Endothelial cell of umbilical vein (primary cell): ENCODE results near the gene TBC1D7. TPM values are rescaled to one million over a fixed set of nuclear protein-coding genes. Genes with fewer than 3 reads are reported as not detected.

Source experiments
- BruUV-seq: library from RNA; stranded (reverse); fragments of 400-500 nt; replicated peaks from 2 replicates; lab custom pipeline; 2021; lab: Mats Ljungman, UMichigan
- CTCF ChIA-PET: fragments of 300-600, 350-600 bp; sonication (Branson Sonifier 250); formaldehyde crosslinking; loops from one replicate; lab custom pipeline; 2021; ENCODE audit warnings: antibody characterized with exemption, inconsistent platforms; lab: Charles Lee
- POLR2A ChIA-PET: fragments of 300-600, 350-600 bp; sonication (Branson Sonifier 250); formaldehyde crosslinking; loops from one replicate; lab custom pipeline; 2021; ENCODE audit warnings: antibody characterized with exemption, inconsistent platforms; lab: Charles Lee
- DNase-seq: peaks from one replicate; pipeline ENCODE4 v3.0.0-alpha.2; 2011; ENCODE audit warnings: low read depth, low spot score
- FAIRE-seq: peaks from 2 replicates; lab custom pipeline; 2011; peaks lifted over from hg19 to GRCh38; lab: Jason Lieb, UNC
- H2AFZ ChIP-seq: 2 replicates; pipeline ENCODE4 v1.6.0; 2012; ENCODE audit warnings: low read depth, low read length, control low read depth, inconsistent platforms
- H3K27ac ChIP-seq: 2 replicates; pipeline ENCODE4 v1.5.1; 2011; ENCODE audit warnings: low read depth, mild to moderate bottlenecking, control low read depth, low read length, moderate library complexity; ENCODE audit not compliant: insufficient read depth
- H3K27me3 ChIP-seq, 2 experiments: 2 replicates each; pipeline versions ENCODE4 v1.6.0 to v1.6.1; 2011; ENCODE audit warnings: low read length in 2 of 2, mixed read lengths in 1 of 2; ENCODE audit not compliant: control insufficient read depth in 2 of 2, insufficient read depth in 2 of 2
- H3K36me3 ChIP-seq, 2 experiments: 2 replicates in 1 of 2; 3 replicates in 1 of 2; pipeline ENCODE4 v1.5.1; 2011; ENCODE audit warnings: low read length in 2 of 2, mild to moderate bottlenecking in 1 of 2, moderate library complexity in 1 of 2; ENCODE audit not compliant: control insufficient read depth in 2 of 2, insufficient read depth in 2 of 2; ENCODE audit errors: extremely low read depth in 1 of 2
- H3K4me1 ChIP-seq: 3 replicates; pipeline ENCODE4 v1.5.1; 2011; ENCODE audit warnings: mild to moderate bottlenecking, low read length; ENCODE audit not compliant: control insufficient read depth, insufficient read depth; ENCODE audit errors: extremely low read depth
- H3K4me2 ChIP-seq: 2 replicates; pipeline ENCODE4 v1.6.1; 2011; ENCODE audit warnings: low read length, control low read depth, mixed read lengths; ENCODE audit not compliant: insufficient read depth
- H3K4me3 ChIP-seq, 3 experiments: fragments of 200-600 bp in 1 of 3; sonication (generic), shearing (Covaris generic) in 1 of 3; replicated peaks in 1 of 3; 2 replicates each; pipeline ENCODE4 v1.5.1; 2011 to 2016; ENCODE audit warnings: control low read depth in 3 of 3, low read length in 3 of 3, mild to moderate bottlenecking in 2 of 3, inconsistent platforms in 1 of 3, low read depth in 1 of 3, moderate library complexity in 1 of 3; ENCODE audit not compliant: insufficient read depth in 1 of 3
- H3K79me2 ChIP-seq: 2 replicates; pipeline ENCODE4 v1.6.0; 2012; ENCODE audit warnings: low read length, inconsistent platforms; ENCODE audit not compliant: control insufficient read depth, insufficient read depth
- H3K9ac ChIP-seq: replicated peaks from 2 replicates; pipeline ENCODE3; 2011; ENCODE audit warnings: low read length, control low read depth; ENCODE audit not compliant: insufficient read depth; ENCODE audit errors: extremely low read depth
- H3K9me1 ChIP-seq: replicated peaks from 3 replicates; pipeline ENCODE4 v1.6.0; 2011; ENCODE audit warnings: mild to moderate bottlenecking, low read length; ENCODE audit not compliant: control insufficient read depth, insufficient read depth; ENCODE audit errors: extremely low read depth
- H3K9me3 ChIP-seq: replicated peaks from 2 replicates; pipeline ENCODE4 v1.5.1; 2012; ENCODE audit warnings: low read length, inconsistent platforms; ENCODE audit not compliant: control insufficient read depth, insufficient read depth
- H4K20me1 ChIP-seq: replicated peaks from 2 replicates; pipeline ENCODE3; 2011; ENCODE audit warnings: mild to moderate bottlenecking, low read length; ENCODE audit not compliant: control insufficient read depth, insufficient read depth; ENCODE audit errors: extremely low read depth
- CTCF ChIP-seq, 2 donors: IDR thresholded peaks; 1 replicate in 1 of 2; 2 replicates in 1 of 2; pipeline ENCODE4 v1.5.1; 2011; ENCODE audit warnings: low read length in 2 of 2, mild to moderate bottlenecking in 2 of 2, moderate library complexity in 2 of 2, control low read depth in 1 of 2, inconsistent platforms in 1 of 2, low read depth in 1 of 2; ENCODE audit not compliant: insufficient read depth in 1 of 2; ENCODE audit errors: extremely low read depth in 1 of 2
- EZH2 ChIP-seq: IDR thresholded peaks from 2 replicates; pipeline ENCODE4 v1.6.1; 2012; ENCODE audit warnings: borderline replicate concordance, low read depth, mild to moderate bottlenecking, moderate library complexity, low read length, inconsistent platforms; ENCODE audit not compliant: severe bottlenecking
- FOS ChIP-seq: IDR thresholded peaks from 2 replicates; pipeline ENCODE4 v1.6.1; 2011; ENCODE audit warnings: mild to moderate bottlenecking, low read length, moderate library complexity, borderline replicate concordance; ENCODE audit not compliant: insufficient read depth
- GATA2 ChIP-seq: IDR thresholded peaks from 2 replicates; pipeline ENCODE4 v1.7.0; 2011; ENCODE audit warnings: low read depth, mild to moderate bottlenecking, moderate library complexity, mixed read lengths, low read length; ENCODE audit not compliant: insufficient read length, insufficient read depth
- JUN ChIP-seq: IDR thresholded peaks from 2 replicates; pipeline ENCODE4 v1.6.1; 2011; ENCODE audit warnings: borderline replicate concordance, low read depth; ENCODE audit not compliant: insufficient read length, insufficient read depth
- MAX ChIP-seq: IDR thresholded peaks from 2 replicates; pipeline ENCODE4 v1.6.1; 2011; ENCODE audit not compliant: insufficient read depth, insufficient read length
- MYC ChIP-seq: IDR thresholded peaks from one replicate; pipeline ENCODE4 v1.6.1; 2011; ENCODE audit warnings: mild to moderate bottlenecking, low read depth, low read length
- POLR2A ChIP-seq: IDR thresholded peaks from 2 replicates; pipeline ENCODE4 v1.6.1; 2012; ENCODE audit warnings: low read depth, mild to moderate bottlenecking, control low read depth, low read length
- POLR2AphosphoS5 ChIP-seq: IDR thresholded peaks from 2 replicates; pipeline ENCODE4 v1.6.1; 2012; ENCODE audit warnings: low read depth, mild to moderate bottlenecking, control low read depth, low read length, moderate library complexity; ENCODE audit not compliant: insufficient read depth
- dilution Hi-C: fragments of 300-500 bp; cut with MboI; formaldehyde crosslinking; loops from one replicate; pipeline ENCODE4 v1.15.0; 2019; ENCODE audit warnings: low sequenced_read_pairs; ENCODE audit not compliant: extremely low pct_ligation_motif_present
- intact Hi-C: fragments of 100-400 bp; cut with micrococcal nuclease; formaldehyde crosslinking; loops from one replicate; pipeline ENCODE4 v1.10.0; 2022
- polyA plus RNA-seq, 4 experiments: library from polyadenylated mRNA; depleted of rRNA in 3 of 4; stranded (reverse) in 3 of 4; unstranded in 1 of 4; fragments of >200 nt; gene quantifications; 2 replicates each; pipeline versions ENCODE4 v1.2.1 to v1.2.3, GENCODE V29; 2011 to 2012; ENCODE audit warnings: missing spikeins in 1 of 4
- total RNA-seq: library from RNA; stranded (reverse); gene quantifications from 2 replicates; pipeline ENCODE4 v1.2.3, GENCODE V29; 2021

TBC1D7 gene
- total and polyA plus RNA-seq, 2 donors (not counting 3 experiments of a cell fraction or from before 2014, with no cell fraction given), result 26.6 to 28.1 TPM

GRCh38 chr6:13283331-13283730 lies 45.0 kb downstream of the TBC1D7 start:
- H3K9ac ChIP-seq, result no peak overlapping the region
- DNase-seq (no peak), FAIRE-seq (no peak)
- no peaks in the 10 kb centered on the region for H3K27me3 ChIP-seq
- intact Hi-C loops, result no loop called here
- H3K9me3 ChIP-seq, result no peaks in the 10 kb centered on the region
- no peaks in the 10 kb centered on the region for H3K4me1 ChIP-seq
- no peaks in the 10 kb centered on the region for H4K20me1 ChIP-seq
- no TSS peak for BruUV-seq
- H3K79me2 ChIP-seq, result no peaks in the 10 kb centered on the region
- H3K9me1 ChIP-seq, result no peaks in the 10 kb centered on the region
- H3K4me2 ChIP-seq, result no peak overlapping the region
- ChIA-PET POLR2A (no interaction called here), CTCF (interaction anchor here (0.6 kb wide), 1 partner anchor 8 kb away, joined by 4 read pairs; no protein-coding TSS in a partner anchor)
- H2AFZ ChIP-seq, result no peak overlapping the region
- no peak overlapping the region for H3K27ac ChIP-seq
- no peaks in the 10 kb centered on the region for H3K36me3 ChIP-seq
- TF ChIP-seq JUN (no peak), GATA2 (no peak), CTCF (IDR thresholded peaks at IDR 0.05; ENCODE audit: extremely low read depth in 1 of 2, insufficient read depth in 1 of 2, low read depth in 1 of 2, low read length in 2 of 2) (no peak), MYC (no peak), MAX (no peak), EZH2 (no peak), POLR2A (no peak), POLR2AphosphoS5 (no peak), FOS (no peak)
- H3K4me3 ChIP-seq, result no peak overlapping the region
- dilution Hi-C loops, result no loop called here
